Measurements from ENCODE around the gene HAND1. TPM values are rescaled to one million over a fixed set of nuclear protein-coding genes. Genes with fewer than 3 reads are reported as not detected.
A peak's percentile ranks its signal among the peaks of the same experiment; 100 is the strongest.

The HAND1 gene
- total RNA-seq, 1 donor from 2014 or later = not detected

GRCh38 chr5:154470947-154471870 is 6.8 kb downstream of the HAND1 start:
- Mint-ChIP-seq H3K9me3 (no peaks in the 10 kb centered on the region), H3K4me3 (no peak overlapping the region), H3K27ac (ENCODE audit: unreplicated experiment) (no peak overlapping the region), H3K36me3 (ENCODE audit: low read depth) (no peaks in the 10 kb centered on the region), H3K4me1 (peaks cover 15% of the 10 kb centered on the region), H3K27me3 (ENCODE audit: low read depth) (peaks cover 96% of the 10 kb centered on the region)
- TF ChIP-seq CTCF (conservative IDR thresholded peaks at IDR 0.05) = no peak
- no peak for DNase-seq (ENCODE audit: low read depth, low spot score)

GRCh38 chr5:154470137-154470536 is 7.9 kb downstream of the HAND1 start:
- no peak for DNase-seq (ENCODE audit: low read depth, low spot score)
- Mint-ChIP-seq H3K4me1 (peaks cover 9% of the 10 kb centered on the region), H3K27me3 (ENCODE audit: low read depth) (peaks cover 93% of the 10 kb centered on the region), H3K4me3 (no peak overlapping the region), H3K36me3 (ENCODE audit: low read depth) (no peaks in the 10 kb centered on the region), H3K27ac (ENCODE audit: unreplicated experiment) (no peak overlapping the region), H3K9me3 (no peaks in the 10 kb centered on the region)
- TF ChIP-seq CTCF (conservative IDR thresholded peaks at IDR 0.05) = no peak

- peak; percentile 94 for TF ChIP-seq CTCF (conservative IDR thresholded peaks at IDR 0.05)
- Mint-ChIP-seq H3K4me3 (no peak overlapping the region), H3K36me3 (ENCODE audit: low read depth) (no peaks in the 10 kb centered on the region), H3K4me1 (no peaks in the 10 kb centered on the region), H3K27ac (ENCODE audit: unreplicated experiment) (no peak overlapping the region), H3K9me3 (no peaks in the 10 kb centered on the region), H3K27me3 (ENCODE audit: low read depth) (peaks cover 71% of the 10 kb centered on the region)
- DNase-seq (ENCODE audit: low read depth, low spot score) = peak; percentile 85
These were observed 10.2 kb downstream of the HAND1 start for GRCh38 chr5:154467655-154468354.

- no peak for DNase-seq (ENCODE audit: low read depth, low spot score)
- Mint-ChIP-seq H3K27me3 (ENCODE audit: low read depth) (peaks cover 60% of the 10 kb centered on the region), H3K27ac (ENCODE audit: unreplicated experiment) (no peak overlapping the region), H3K4me1 (no peaks in the 10 kb centered on the region), H3K9me3 (no peaks in the 10 kb centered on the region), H3K36me3 (ENCODE audit: low read depth) (no peaks in the 10 kb centered on the region), H3K4me3 (no peak overlapping the region)
- no peak for TF ChIP-seq CTCF (conservative IDR thresholded peaks at IDR 0.05)
These were observed 11.4 kb downstream of the HAND1 start for GRCh38 chr5:154466671-154467070.

- no peak for DNase-seq (ENCODE audit: low read depth, low spot score)
- Mint-ChIP-seq H3K36me3 (ENCODE audit: low read depth) (no peaks in the 10 kb centered on the region), H3K4me1 (no peaks in the 10 kb centered on the region), H3K4me3 (no peak overlapping the region), H3K27ac (ENCODE audit: unreplicated experiment) (no peak overlapping the region), H3K27me3 (ENCODE audit: low read depth) (peaks cover 54% of the 10 kb centered on the region), H3K9me3 (no peaks in the 10 kb centered on the region)
- no peak for TF ChIP-seq CTCF (conservative IDR thresholded peaks at IDR 0.05)
These were observed 11.9 kb downstream of the HAND1 start for GRCh38 chr5:154466147-154466546.

Measured in neural crest cell (in vitro differentiated cells).